Measurements from ENCODE around the gene INPP1.
A peak's percentile ranks its signal among the peaks of the same experiment; 100 is the strongest.

INPP1 gene

DNA sequence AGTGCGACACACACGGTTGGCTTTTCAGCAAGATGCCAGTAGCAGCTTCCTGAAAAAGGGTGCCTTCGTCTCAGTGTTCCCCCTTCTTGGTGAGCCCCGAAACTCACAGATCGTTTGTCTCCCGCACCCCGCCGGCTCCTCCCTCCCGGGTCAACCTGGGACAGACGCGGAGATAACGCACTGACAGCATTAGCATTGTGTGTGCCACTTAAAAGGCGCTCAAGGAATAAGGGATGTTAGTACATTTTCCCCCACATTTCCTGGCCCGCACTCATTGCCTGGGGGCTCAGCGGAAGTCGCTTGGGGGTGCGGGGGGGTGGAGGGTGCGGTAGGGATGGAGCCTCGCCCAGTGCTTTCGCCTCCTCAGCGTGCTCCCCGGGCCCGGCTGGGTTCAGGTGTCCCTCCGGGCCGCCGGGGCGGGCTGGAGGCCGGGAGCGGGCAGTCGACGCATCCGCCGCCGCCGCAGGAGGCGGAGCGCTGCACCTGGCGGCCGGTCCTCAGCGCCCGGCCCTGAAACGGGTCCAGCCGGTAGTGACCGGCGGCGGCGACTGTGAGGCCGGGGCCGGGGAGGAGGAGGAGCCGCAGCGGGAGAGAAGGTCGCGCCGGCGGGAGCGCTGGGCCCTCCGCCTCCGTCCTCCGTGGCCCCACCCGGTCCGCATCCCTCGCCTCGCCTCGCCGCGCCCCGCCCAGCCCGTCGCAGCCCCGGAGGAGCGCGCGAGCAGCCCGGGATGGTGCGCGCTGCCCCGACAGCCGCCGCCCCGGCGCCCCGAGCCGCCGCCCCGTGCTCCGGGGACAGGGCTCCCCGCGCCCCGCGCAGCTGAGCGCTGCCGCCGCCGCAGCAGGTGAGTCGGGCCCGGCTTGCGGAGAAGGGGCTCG lies 64.5 kb downstream of the INPP1 start, which contains the start of gene MFSD6:
TSS of gene MFSD6 (plus strand) at position 694 of the 876 bp plus-strand sequence. CDS start 27,675 bp downstream, outside the sequence.
- peak; percentile 16 to 49 (median 27) for DNase-seq (ENCODE audit: low read depth in 4 of 4, low spot score in 1 of 4)

- peak; percentile 25 to 55 (median 40) for DNase-seq (ENCODE audit: low read depth in 4 of 4, low spot score in 1 of 4)
Observed at GRCh38 chr2:190408538-190409271, 65.3 kb downstream of the INPP1 start.

DNA sequence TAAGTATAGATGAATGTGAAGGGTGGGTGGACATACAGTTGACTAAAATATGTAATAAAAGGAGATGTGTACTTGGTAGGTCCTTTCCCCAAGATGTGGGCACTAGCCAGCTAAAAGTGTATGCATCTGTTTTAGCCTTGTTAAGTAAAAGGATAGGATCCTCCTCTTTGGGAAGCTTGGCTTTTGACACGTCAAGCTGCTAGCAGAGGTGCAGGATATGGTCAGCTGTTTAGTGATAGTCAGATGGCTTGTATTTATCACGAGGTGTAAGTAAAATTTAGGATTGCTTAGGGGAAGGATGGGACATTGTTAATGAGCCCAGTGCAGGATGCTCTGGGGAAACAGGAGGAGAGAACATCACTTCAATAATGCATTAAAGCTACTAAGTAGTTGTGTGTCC lies 66.2 kb downstream of the INPP1 start:
- no peak for DNase-seq (ENCODE audit: low read depth in 4 of 4, low spot score in 1 of 4)

DNA sequence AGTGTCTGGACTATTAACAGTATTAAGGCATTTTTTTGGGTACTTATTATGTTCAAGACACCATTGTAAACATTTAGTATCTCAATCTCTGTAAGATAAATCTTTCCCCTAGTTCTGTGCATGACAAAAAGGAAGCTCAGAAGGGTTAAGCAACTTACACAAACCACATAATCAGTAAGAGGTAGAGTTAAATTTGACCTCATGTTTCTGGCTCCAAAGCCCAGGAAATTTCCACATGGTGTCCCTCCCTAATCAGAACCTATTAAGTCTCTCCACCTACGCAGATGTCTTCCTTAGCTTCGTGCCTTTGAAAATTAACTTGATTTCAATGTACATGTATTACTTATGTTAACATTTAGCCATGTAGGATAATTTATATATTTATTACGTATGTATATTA lies 66.8 kb downstream of the INPP1 start:
- no peak for DNase-seq (ENCODE audit: low read depth in 4 of 4, low spot score in 1 of 4)

GRCh38 chr2:190412966-190413365 lies 69.6 kb downstream of the INPP1 start:
- DNase-seq (ENCODE audit: low read depth in 4 of 4, low spot score in 1 of 4), result no peak

GRCh38 chr2:190413421-190413820 lies 70.0 kb downstream of the INPP1 start:
- DNase-seq (ENCODE audit: low read depth in 4 of 4, low spot score in 1 of 4), result no peak

GRCh38 chr2:190415251-190415650 lies 71.9 kb downstream of the INPP1 start:
- no peak for DNase-seq (ENCODE audit: low read depth in 4 of 4, low spot score in 1 of 4)

DNA sequence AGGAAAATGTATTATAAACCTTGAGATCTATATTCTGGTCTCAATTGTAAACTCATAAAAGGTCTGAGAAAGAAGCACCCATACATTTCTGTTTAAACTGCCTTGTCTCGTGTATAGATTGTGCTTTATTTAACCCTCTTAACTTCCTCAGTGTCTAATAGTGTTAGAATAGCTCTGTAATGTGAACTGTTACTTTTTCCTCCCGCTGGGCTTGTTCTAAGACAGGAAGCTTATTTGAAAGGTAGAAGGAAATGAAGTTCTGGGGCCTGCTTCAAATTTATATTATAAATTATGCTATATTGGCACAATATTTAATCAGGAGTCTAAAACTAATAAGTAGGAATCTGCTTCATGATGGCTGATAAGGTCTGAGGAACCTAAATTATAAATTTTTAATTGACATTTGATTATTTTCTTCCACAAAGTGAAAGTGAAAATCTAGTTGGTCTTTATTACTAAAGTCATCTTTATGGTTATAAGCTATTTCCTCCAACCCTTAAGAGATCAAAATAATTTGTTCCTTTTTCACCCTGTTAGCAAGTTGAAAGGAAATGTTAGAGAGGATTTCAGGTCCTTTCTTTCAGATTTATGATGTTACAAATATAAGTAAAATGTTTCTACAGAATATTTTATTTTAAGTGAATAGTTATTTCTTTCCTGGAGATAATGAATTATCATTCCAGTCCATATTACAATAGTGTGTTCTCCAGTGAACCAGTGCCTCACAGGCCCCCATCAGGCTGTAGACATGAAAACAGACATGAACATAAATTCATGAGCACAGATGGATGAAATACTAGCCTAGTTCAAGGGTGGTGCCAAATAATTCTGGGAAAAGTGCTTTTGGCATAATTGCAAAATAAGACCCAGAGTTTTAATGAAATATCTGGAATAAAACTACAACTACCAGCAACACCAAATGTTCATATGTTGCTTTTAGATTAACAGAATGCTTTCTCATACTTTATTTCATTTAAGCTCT lies 72.7 kb downstream of the INPP1 start:
- no peak for DNase-seq (ENCODE audit: low read depth in 4 of 4, low spot score in 1 of 4)

DNA sequence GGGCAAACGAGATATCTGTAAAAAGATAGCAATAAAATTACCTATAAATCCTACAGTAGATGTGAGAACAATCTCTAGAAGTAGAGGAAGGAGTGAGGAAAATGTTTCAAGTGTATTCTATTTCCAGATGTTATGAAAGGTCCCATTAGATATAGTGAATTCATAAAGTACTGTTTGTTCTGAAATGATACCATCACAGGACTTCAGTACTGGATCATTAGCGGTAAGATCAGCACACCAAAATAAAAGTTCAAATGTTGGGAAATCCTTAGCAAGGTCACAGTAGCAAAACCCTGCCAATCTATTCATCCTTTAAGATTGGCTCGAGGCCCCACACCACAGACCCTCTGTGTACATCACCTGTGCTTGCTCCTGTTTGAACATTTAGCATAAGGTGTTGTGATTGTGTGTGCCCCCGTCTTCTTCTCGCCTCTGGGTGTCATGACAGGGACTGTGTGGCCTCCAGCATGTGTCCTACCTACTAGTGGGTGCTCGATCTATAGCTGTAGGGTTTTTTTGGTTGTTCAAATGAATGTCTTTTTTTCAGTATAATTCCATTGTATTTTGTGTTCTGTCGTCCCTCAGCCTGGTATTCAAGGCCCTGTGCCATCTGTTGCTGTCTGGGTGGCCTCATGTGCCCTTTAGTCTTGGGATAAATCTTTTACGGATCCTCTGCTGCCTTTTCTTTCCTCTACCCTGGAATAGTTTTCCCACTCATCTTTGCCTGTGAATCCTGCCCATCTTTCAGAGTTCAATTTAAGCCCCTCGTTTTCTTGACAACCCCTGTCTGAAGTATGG lies 73.9 kb downstream of the INPP1 start:
- DNase-seq (ENCODE audit: low read depth in 4 of 4, low spot score in 1 of 4), result no peak

- DNase-seq (ENCODE audit: low read depth in 4 of 4, low spot score in 1 of 4), result no peak
Observed at GRCh38 chr2:190418727-190419126, 75.3 kb downstream of the INPP1 start.

- DNase-seq (ENCODE audit: low read depth in 4 of 4, low spot score in 1 of 4), result no peak
Observed at GRCh38 chr2:190420801-190421200, 77.4 kb downstream of the INPP1 start.

All from stimulated activated CD4-positive, alpha-beta T cell treated with anti-CD3 and anti-CD28 coated beads, Interleukin-1b, Interleukin-23, amount 100 ng/mL, for 24 hours (primary cell).